GM10266 (cell line): Measurements from ENCODE around the gene ALDH9A1.

Experiments used
- DNase-seq: peaks from one replicate; pipeline ENCODE4 v3.0.0; 2012; ENCODE audit errors: extremely low spot score
- TF ChIP-seq, protein P1 (sequence below): IDR thresholded peaks from 2 replicates; pipeline ENCODE4 v1.5.1; 2012; ENCODE audit warnings: mild to moderate bottlenecking, low read depth; ENCODE audit not compliant: control insufficient read depth, insufficient read depth; ENCODE audit errors: missing control alignments

ALDH9A1 gene

DNA sequence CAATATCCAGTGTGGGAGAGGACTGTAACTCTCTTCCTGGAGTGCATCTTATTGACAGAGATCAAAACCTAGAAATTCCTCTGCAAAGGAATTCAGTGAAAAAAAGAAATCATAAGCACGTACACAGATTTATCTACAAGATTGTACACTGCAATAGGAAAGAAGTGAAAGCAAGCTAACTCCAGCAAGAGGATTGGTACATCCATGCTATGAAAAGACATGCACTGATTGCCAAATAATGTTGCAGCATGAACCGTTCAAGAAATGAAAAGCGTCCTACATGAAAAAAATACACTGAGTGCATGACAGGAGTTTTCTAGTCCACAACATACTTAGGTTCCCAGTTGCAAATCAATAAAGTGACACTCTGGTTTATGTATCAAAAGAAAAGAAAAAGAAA is 69.2 kb downstream of the ALDH9A1 start:
- DNase-seq, result no peak
- TF ChIP-seq, protein P1, sequence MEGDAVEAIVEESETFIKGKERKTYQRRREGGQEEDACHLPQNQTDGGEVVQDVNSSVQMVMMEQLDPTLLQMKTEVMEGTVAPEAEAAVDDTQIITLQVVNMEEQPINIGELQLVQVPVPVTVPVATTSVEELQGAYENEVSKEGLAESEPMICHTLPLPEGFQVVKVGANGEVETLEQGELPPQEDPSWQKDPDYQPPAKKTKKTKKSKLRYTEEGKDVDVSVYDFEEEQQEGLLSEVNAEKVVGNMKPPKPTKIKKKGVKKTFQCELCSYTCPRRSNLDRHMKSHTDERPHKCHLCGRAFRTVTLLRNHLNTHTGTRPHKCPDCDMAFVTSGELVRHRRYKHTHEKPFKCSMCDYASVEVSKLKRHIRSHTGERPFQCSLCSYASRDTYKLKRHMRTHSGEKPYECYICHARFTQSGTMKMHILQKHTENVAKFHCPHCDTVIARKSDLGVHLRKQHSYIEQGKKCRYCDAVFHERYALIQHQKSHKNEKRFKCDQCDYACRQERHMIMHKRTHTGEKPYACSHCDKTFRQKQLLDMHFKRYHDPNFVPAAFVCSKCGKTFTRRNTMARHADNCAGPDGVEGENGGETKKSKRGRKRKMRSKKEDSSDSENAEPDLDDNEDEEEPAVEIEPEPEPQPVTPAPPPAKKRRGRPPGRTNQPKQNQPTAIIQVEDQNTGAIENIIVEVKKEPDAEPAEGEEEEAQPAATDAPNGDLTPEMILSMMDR, result no peak

DNA sequence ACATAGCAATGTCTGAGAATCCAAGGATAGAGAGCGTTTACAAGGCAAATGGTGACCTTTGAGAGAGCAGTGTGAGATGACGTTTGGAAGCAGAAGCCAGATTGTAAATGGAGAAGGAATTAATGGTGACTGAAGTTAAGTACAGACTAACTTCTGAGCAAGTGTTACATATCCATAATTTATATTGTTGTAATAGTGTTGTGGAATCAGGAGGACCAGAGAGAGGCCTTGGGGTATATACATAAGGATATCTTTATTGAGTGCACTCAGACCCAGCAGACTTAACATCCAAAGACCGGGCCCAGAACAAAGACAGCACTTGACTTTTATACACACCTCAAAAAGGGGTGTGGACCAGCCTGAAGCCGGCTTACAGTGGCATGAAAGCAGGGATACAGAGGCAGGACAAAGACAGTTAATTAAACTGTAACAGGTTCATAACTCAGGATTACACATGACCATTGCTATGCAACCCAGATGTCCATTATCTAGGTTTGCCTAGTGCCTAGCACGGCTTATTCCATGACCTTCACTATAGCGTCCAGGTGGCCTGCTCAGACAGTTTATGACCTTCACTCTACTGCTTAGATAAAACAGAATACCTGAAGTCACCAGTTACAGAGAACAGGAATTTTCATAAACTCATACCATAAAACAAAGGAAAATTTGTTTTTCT is 70.1 kb downstream of the ALDH9A1 start:
- TF ChIP-seq, protein P1, result no peak
- DNase-seq, result no peak

DNA sequence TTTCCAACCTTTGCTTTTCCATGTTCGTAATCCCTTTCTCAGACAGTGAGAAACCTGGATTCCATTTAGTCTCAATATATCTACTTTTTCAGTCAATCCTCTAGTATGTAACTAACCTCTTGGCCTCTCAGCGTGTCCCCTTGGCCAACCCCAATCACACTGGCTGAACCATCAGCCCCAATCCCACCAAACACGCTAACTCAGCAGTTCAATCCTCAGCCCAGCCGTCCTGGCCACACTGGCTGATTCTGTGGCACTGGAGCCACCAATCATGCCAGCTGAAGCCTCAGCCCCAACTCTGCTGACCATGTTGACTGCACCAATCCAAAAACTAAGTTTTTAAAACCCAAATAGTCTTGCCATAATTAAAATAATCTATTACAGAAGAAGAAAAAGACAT is 73.9 kb downstream of the ALDH9A1 start:
- TF ChIP-seq, protein P1, result no peak
- DNase-seq, result no peak

DNA sequence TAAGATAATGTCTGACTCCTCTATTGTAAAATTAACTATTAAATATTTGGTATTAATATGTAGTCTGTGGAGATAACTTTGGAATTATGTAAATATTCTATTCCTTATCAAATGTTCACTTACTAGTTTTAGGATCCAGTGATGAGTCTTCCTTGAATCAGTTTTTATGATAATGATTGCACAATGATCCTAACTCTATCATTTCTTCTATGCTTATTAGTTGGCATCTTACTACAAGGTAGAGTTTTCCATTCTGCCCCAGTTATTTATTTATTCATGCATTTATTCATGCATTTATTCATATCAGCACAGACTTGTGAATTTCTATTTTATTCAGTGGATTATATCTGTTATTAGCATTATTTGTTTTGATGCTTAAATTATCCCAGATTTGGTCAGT is 74.7 kb downstream of the ALDH9A1 start:
- no peak for DNase-seq
- TF ChIP-seq, protein P1, result no peak

DNA sequence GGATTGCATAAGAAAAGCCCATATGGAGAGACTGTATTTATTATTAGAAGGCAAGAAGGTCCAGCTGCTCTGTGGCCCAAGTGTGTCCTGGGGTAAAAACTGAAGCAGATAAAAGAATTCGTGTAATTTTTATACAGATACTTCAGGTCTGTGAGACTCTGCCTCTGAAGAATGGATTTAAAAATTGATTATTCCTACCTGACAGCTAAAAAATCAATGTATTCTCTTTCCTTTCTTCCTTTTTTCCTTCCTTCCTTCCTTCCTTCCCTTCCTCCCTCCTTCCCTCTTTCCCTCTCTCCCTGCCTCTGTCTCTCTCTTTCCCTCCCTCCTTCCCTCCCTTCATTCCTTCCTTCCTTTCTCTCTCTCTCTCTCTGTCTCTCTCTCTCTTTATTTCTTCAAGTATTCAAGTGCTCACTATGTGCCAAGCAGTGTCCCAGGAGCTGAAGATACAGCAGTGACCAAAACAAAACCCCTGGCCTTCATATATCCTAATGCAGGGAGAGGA is 78.7 kb downstream of the ALDH9A1 start:
- TF ChIP-seq, protein P1, result no peak

DNA sequence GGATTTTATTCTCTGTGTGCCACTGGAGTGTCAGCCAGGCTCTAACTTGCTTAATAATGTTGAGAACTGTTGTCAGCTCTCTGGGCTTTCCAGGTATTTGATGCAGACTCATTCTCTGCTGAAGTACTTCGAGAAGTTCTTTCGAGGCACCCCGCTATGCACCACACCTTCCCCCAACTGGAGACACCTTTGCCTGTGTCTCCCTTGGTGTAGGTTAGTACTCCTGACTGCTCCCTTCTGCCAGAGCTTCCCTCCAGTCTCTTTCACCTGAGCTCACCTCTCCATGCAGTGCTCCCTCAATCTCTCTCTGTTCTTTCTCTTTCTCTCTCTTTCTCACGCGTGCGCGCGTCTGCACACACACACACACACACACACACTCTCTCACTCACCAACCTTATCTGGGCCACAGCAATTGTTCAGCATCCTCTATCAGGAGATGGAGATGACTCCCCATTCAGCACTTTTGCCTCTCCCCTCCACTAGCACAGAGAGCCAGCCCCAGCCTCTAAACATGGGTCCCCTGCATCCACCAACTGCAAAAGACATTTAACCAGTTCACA is 81.3 kb downstream of the ALDH9A1 start:
- DNase-seq, result no peak
- TF ChIP-seq, protein P1, result no peak

More for the DNA sequence above, 78.7 kb downstream of the ALDH9A1 start:
- no peak for DNase-seq

DNA sequence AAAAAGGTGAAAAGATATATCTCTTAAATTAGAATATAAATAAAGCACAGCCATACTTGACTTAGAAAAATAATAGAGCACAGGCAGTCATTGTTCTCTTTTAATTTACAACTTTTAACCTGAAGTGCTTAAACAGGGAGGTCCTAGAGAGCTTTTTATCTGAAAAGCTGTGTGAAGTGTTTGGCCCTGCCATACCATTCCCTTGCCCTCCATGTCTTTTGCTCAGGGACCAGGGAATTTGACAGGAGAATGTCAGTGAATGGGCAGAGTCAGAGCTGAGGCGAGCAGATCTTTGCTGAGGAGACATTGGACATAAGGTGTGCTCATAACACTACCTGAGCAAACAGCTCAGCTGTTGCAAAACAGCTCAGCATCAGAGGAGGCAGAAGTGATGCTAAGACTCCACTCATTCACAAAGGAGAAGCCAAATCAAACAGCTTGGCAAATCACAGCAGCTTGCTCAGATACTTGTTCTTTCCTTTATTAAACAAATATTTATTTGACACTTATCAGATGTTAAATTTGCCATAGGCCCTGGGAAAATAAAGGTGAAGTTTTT is 82.2 kb downstream of the ALDH9A1 start:
- no peak for DNase-seq
- TF ChIP-seq, protein P1, result no peak
